HG02610 (cell line): ENCODE measurements around the gene FUT7.
A peak's percentile ranks its signal among the peaks of the same experiment; 100 is the strongest.
"Not testable (repeated sequence)": the region's sequence is repeated elsewhere in the genome, so short reads cannot be mapped to it uniquely, and the experiment has no call there.

Experiments used
- ATAC-seq: cut with Tn5 transposase; IDR thresholded peaks from one replicate; pipeline ENCODE4 v1.9.1; 2021; ENCODE audit warnings: mild to moderate bottlenecking, moderate library complexity; ENCODE audit not compliant: unreplicated experiment

The FUT7 gene

DNA sequence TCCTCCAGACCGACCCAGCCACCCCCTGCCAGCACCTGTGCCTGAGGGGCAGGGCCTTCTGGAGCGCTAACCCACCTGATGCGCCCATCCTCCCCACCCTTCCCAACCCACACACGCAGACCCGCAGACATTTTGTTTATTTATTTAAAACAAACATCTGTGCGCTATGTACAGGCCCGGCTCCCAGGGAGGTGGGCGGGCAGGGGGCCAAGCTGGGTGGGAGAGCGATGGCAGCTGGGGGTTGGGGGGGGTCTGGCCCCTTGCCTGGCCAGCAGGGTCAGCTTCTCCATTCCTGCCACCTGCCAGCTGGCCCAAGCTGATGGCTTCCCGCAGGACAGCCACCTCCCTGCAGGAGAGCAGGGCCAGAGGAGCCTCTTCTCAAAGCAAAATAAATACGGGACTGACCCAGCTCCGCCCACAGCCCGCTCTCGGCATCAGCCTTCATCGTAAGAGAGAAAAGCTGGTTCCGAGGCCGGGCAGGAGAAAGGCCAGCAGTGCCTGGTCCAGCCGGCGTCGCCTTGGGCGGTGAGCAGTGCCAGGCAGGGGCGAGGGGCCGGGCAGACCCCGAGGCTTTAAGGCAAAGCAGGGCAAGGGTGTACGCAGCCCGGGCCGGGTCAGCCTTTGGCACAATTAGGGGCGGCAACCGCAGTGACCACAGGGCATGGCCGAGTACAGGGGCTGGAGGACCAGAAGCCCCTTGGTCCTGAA is 24.6 kb downstream of the FUT7 start:
- ATAC-seq, result no peak

DNA sequence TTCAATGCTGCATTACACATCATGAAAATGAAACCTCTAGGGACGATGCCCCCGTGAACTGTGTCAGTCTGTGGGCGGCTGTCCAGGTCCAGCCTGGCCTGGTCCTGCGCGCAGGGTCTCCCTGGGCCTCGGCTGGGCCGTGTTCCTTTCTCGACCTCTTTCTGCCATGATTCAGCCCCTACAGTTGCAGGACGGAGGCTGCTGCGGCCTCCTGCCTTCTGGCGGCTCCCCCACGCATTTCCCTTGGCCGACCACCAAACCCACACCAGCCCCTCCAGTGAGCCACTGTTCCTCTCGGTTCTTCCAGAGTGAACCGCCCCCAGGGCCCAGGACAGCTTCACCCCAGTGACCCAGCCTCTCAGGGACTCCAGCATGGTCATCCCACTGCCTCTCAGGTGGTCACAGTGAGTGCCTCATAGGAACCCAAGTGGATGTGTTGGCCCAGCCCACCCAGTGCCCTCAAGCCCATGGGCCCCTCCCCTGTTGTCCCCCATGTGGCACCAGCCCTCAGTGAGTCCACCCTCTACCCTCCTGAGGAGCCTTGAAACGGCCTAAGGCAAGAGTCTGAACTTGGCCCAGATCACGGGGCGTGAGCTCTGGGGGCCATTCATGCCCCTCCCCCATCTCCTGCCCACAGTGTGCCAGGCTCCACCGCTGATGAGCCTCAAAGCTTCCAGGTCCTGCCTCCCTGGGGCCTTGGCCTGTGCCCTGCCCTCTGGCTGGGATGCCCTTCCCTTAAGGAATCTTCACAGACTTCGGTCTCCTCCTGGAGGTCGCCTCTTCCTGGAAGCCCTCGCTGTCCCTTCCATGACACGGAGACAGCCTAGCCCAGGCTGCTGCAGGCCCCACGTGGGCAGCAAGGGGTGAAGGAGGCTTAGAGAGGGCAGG is 25.5 kb downstream of the FUT7 start:
- ATAC-seq, result no peak

DNA sequence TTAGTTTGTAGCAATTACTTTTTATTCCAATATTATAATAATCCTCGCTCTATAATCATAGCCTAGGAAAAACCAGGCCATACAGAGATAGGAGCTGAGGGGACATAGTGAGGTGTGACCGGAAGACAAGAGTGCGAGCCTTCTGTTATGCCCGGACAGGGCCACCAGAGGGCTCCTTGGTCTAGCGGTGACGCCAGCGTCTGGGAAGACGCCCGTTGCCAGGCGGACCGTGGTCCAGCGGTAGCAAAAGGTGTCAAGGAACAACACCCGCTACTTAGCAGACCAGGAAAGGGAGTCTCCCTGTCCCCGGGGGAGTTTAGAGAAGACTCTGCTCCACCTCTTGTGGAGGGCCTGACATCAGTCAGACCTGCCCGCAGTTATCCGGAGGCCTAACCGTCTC is 27.6 kb downstream of the FUT7 start:
- ATAC-seq, result not testable (repeated sequence)

DNA sequence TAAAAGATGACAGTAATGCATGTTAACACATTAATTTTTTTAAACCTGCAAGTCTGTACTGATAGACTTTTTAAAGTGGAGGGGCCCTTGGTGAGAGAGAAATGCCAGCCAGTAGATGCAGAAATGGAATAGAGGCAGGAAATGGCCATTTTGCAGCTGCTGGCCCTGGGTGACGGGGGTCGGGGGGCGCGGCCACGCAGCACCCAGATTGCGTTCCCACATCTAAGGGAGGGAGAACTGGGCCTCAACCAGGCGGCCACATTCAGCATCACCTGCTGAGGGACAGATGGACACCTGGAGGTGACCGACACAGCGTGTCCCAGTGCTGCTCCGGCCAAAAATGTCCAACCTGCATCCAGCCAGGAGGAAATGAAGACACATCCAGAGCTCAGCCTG is 29.2 kb downstream of the FUT7 start:
- no peak for ATAC-seq

DNA sequence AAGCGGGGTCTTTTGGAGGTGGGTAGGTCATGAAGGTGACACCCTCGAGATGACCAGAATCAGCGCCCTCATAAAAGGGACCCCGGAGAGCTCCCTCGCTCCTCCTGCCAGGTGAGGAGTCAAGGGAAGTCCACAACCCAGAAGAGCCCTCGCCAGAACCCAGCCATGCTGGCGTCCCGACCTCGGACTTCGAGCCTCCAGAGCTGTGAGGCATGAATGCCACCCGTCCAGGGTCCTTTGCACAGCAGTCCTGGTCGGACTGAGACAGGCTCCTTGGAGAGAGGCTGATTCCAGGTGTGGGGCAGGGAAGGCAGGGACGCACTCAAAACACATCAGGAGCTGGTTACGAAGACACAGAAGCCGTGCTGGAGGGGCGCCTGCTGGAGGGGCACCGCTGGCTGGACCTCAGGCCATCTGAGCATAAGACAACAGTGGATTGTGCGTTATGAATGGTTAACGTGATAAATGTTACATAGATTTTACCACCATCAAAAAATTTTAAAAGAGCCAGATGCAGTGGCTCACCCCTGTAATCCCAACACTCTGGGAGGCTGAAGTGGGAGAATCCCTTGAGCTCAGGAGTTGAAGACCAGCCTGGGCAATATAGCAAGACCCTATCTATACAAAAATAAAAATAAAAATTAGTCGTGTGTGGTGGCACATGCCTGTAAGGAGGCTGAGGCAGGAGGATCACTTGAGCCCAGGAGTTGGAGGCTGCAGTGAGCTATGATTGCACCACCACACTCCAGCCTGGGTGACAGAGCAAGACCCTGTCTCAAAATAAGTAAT is 29.8 kb downstream of the FUT7 start:
- ATAC-seq, result no peak

DNA sequence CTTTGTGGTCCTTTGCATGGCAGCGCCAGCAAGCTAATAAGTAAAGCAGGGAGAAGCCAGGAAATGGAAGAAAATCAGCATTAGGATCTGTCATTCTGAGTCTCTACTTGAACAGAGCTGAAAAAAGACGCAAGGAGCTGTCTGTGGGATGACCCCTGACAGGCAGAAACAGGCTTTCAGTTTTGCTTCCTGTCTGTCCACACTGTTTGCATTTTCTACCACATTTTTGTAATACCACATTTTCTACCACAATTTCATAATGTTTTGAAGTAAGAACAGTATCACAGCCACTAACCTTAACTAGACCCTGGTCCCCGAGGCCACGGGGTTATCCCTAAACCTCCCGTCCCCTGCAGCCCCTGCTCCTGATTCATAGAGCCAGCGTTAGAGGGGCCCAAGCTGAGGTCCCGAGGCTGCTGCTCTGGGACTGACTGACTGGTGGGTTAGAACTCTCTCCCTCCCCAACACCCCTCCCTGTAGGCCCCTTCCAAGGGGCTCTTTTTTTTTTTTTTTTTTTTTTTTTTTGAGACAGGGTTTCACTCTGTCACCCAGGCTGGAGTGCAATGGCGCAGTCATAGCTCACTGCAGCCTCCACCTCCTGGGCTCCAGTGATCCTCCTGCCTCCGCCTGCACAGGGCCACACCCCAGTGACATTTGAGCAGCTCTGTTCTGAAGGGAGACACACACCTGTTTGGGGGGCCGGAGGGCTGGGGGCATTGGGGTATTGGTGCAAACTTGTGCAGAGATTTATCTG is 31.5 kb downstream of the FUT7 start:
- ATAC-seq, result peak; percentile 73

DNA sequence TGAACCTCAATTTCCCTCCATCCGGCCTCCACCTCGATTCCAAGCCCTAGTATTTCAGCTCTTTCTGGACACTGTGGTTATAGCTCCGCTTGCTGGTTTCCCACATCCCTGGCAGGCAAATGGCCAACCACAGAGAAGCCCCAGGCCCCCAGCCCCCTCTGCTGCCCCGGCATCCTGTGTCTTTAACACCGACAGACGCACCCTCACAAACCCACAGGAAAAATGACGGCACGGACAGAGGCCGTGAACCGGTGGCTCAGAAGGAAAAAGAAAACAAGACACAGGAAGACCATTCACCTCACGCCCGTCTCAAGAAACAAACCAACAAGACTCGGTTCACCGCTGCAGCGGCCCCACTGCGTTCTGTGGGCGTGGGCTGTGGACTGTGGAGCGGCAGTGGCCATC is 34.1 kb downstream of the FUT7 start:
- no peak for ATAC-seq

DNA sequence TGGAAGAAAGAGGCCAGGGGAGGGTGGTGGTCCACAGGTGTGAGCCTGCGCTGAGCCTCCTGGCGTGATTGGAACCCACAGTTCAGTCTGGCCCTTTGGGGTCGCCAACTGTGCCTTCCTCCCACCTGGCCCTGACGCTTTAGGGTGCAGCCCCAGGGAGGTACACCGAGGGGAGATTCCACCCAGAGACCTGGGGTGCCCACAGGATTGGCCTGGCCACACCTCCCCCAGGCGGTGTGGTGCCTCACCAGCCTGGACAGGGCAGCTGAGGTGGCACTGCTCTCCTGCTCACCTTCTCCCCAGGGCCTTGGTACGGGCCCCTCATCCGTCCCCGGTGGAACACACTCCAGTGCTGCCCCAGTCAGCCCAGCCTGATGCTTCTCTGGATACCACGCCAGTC is 34.5 kb downstream of the FUT7 start:
- ATAC-seq, result no peak

DNA sequence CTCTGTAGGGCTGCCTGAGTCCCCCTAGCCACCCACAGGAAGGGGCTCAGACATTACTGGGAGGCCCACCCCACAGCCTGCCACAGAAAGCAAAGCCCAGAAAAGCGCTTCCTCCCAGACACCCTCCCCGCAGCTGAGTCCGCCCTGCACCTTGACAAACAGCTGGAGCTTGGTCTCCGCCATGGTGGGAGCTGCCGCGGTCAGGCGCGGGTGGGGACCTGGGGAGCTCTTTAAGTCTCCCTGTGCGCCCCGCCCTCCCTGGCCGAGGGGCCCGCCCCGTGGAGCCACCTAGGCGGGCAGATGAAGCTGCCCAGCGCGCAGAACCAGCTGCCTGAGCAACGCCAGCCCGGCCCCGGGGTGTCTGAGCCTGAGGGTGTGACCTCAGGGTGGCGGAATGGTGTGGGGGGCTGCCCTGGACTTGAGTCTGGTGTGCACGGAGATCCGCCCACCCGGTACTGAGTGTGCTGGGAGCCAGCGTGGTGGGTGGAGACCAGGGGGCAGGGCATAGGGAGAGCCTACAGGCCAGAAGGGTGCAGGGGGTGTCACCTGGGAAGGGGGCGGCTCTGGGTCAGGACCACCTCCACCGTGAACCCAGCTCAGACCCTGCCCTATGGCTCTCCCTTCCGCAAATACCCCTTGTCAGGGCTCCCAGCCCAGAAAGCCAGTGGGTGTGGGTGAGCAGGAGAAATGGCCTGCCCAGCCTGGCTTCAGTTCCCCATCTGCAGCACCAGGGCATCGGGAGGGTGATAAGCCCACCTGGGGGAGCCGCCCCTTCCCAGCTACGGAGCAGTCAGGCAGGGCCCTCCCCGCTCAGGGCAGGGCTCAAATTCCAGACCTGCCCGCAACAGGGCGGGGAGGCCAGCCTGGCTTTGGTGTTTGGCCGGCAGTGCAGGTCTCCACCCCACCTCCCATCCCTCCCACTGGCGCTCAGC is 35.3 kb downstream of the FUT7 start, which contains the start of gene CLIC3:
Gene CLIC3, minus strand, starts transcription at position 208 of the 932 bp plus-strand sequence. Its CDS starts 25 bp downstream, at position 183.
- ATAC-seq, result no peak

DNA sequence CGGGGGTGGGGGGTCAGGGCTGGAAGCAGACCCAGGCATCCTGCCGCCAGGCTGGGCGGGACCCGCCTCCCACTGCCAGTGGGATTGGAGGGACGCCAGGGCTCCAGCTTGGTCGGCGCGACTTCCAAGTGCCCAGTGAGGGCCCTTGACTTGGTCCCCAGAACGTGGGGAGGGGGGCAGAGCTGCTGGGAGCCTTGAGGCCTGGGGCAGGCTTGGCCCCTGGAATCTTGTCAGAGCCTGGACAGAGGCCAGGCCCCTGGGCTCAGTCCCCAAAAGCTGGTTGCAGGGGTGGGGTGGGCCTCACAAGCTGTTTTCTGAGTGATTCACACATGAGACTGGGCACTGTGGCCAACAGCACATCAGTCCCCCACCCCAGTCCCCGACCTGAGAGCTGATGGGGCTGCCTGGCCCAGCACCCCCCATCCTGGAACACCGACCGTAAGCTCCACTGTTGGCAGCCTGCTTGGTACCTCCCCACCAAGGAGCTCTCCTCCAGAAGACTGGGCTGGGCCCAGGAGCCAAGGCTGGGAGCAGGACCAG is 36.0 kb downstream of the FUT7 start:
- ATAC-seq, result no peak

DNA sequence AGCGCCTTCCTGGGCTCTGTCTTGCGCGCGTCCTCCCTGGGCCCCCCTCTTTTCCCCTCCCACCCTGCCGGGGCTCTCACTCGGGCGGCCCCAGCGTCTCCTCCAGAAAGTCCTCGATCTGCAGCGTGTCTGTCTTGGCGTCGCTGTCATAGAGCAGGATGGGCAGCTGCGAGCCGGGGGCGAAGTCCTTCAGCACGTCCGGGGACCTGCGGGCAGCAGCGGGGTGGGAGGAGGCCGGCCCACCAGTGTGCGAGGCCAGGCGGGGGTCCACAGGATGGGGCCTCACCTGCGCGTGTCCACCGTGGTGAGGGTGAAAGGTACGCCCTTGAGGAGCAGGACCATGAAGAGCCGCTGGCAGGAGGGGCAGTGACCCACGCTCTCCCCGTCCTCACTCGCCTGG is 36.5 kb downstream of the FUT7 start:
- ATAC-seq, result no peak

DNA sequence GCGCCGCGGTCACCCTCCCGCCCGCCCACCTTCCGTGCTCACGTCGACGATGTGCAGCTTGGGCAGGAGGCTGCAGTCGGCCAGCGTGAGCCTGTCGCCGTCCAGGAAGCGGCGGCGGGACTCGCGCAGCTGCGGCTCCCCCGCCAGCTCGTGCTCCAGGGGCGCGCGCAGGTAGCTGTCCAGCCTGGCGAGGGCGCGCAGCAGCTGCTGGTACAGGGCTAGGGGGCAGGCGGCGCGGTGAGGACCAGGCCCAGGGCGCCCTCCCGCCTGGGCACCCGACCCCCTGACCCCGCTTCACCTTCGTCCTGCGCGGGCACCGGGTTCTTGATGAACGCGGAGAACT is 37.0 kb downstream of the FUT7 start:
- ATAC-seq, result no peak

DNA sequence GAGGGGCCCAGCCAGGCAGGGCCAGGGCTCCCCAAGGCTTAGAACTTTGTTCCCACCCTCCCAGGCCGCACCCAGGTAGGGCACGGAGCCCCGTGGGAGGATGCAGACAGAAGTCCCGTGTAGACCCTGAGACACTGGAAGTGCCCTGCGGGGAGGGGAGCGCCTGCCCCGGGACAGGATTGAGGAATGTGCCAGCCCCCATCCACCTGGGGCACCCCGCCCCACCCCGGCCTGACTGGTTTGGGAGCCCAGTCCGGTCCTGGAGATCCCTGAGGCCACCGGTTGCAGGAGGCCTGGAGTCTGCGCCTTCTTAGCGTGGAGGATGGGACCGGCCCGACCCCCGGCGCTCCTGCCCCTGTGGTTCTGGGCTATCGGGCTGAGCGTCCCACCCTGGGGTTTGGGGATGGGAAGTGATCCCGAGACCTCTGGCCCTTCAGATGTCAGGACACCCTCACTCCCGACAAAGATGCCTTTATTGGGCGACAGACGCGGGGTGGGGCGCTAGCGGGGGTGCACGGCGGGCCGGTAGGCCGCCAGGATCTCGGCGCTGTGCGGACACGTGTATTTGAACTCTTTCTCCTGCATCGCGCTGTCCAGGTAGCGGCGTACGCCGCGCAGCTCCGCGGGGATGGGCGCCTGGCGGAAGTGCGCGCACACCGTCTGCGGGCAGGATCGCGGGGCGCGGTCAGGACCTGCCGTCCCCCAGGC is 37.6 kb downstream of the FUT7 start:
- no peak for ATAC-seq

DNA sequence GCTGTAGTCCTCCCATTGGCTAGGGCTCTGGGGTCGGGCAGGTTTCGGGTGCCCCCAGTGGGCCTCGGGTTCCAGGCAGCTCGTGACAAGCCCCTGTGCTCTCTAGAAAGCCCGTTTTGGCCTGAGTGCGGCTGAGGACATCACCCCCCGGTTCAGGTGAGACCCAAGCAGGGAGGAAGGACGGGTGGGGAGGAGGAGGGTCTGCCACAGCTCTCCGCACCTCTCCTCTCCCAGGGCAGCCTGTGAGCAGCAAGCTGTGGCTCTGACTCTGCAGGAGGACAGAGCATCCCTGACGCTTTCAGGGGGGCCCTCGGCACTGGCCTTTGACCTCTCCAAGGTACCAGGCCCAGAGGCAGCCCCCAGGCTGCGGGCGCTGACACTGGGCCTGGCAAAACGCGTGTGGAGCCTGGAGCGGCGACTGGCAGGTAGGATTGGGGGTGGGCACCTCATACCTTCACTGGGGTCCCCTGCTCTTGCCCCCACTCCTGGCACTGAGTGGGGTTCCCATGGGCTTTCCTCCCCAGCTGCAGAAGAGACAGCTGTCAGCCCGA is 39.0 kb downstream of the FUT7 start:
- no peak for ATAC-seq

DNA sequence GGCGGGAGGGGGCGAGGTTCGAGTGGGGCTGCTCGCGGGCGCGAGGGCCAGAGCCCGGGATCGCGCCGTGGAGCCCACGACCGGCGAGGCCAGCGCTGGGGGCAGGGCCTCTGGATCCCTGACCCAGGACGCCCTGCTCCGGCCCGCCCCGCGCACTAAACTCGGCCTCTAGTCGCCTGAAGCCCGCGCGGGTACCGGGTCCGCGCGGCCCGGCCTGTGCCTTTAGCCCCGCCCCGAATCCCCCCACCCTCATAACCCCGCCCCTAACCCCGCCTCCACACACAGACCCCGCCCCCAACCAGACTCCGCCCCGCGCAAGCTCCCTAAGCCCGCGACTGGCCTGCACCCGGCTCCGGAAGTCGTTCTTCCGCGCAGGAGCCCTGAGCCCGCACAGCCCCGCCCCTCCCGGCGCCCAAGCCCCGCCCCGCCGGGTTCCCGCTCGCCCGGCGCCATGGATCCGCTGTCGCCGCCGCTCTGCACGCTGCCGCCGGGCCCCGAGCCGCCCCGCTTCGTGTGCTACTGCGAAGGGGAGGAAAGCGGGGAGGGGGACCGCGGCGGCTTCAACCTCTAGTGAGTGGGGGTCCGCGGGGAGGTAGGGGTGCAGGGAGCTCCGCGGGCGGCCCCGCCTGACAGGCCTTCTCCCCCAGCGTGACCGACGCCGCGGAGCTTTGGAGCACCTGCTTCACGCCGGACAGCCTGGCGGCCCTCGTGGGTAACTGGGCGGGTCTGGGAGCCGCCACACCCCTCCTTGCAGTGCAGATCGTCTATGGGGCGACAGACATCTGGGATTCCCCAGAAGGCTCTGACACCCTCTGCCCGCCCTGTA is 39.7 kb downstream of the FUT7 start, which contains the start of gene PAXX:
Gene PAXX, plus strand, starts transcription at position 430 of the 826 bp plus-strand sequence. Its CDS starts 22 bp downstream, at position 452.
- ATAC-seq, result peak; percentile 68

DNA sequence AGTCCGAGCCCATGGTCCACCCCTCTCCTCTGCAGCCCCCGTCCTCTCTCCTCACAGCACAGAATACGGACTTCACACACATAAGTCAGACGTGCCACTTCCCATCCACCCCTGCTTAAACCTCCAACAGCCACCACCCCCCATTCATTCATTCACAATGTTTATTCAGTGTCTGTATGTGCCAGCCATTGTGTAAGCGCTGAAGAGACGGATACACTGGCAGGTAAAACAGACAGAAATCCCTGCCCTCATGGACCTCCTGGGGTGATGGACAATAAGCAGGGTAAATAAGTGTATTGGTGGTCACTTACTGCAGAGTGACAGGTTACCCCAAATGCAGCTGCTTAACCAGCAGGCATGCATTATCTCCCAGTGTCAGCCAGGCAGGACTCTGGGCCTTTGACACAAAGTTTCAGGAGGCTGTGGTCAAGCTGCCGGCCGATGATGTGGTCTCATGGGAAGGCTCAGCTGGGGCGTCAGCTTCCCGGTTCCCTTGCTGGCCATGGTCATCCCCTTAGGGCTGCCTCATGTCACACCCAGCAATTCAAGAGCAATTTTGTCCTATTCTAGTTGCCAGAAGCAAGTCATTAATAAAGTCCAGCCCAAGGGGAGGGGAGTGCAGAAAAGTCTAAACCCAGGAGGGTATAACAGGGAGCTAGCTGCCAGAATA is 41.5 kb downstream of the FUT7 start:
- no peak for ATAC-seq

DNA sequence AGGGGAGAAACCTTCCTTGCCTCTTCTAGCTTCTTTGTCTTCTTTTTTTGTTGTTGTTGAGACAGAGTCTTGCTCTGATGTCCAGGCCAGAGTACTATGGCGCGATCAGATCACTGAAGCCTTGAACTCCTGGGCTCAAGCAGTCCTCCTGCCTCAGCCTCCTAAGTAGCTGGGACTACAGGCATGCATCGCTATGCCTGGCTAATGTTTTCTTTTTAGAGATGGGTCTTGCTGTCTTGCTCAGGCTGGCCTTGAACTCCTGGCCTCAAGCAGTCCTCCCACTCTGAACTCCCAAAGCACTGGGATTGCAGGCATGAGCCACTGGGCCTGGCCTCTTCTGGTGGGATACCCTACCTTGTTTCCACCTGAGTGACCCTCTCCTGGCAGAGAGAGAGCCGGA is 43.0 kb downstream of the FUT7 start:
- ATAC-seq, result no peak
